ENCODE data around the gene RGS3.

The RGS3 gene

GRCh38 chr9:113559834-113560800 is 96.6 kb downstream of the RGS3 start:
- in situ Hi-C loops (cut with HindIII; ENCODE audit: low pct_ligation_motif_present, low sequenced_read_pairs), result no loop called here
- Histone ChIP-seq H3K4me3 (ENCODE audit: low read depth, low read length) (no peak overlapping the region), H3K36me3 (replicated peaks) (no peaks in the 10 kb centered on the region), H3K27me3 (replicated peaks) (no peaks in the 10 kb centered on the region), H3K27ac (no peak overlapping the region)
- no peak for DNase-seq
- TF ChIP-seq, protein P1, sequence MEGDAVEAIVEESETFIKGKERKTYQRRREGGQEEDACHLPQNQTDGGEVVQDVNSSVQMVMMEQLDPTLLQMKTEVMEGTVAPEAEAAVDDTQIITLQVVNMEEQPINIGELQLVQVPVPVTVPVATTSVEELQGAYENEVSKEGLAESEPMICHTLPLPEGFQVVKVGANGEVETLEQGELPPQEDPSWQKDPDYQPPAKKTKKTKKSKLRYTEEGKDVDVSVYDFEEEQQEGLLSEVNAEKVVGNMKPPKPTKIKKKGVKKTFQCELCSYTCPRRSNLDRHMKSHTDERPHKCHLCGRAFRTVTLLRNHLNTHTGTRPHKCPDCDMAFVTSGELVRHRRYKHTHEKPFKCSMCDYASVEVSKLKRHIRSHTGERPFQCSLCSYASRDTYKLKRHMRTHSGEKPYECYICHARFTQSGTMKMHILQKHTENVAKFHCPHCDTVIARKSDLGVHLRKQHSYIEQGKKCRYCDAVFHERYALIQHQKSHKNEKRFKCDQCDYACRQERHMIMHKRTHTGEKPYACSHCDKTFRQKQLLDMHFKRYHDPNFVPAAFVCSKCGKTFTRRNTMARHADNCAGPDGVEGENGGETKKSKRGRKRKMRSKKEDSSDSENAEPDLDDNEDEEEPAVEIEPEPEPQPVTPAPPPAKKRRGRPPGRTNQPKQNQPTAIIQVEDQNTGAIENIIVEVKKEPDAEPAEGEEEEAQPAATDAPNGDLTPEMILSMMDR (IDR thresholded peaks at IDR 0.05; ENCODE audit: low read depth, low read length, missing control alignments), result no peak

DNA sequence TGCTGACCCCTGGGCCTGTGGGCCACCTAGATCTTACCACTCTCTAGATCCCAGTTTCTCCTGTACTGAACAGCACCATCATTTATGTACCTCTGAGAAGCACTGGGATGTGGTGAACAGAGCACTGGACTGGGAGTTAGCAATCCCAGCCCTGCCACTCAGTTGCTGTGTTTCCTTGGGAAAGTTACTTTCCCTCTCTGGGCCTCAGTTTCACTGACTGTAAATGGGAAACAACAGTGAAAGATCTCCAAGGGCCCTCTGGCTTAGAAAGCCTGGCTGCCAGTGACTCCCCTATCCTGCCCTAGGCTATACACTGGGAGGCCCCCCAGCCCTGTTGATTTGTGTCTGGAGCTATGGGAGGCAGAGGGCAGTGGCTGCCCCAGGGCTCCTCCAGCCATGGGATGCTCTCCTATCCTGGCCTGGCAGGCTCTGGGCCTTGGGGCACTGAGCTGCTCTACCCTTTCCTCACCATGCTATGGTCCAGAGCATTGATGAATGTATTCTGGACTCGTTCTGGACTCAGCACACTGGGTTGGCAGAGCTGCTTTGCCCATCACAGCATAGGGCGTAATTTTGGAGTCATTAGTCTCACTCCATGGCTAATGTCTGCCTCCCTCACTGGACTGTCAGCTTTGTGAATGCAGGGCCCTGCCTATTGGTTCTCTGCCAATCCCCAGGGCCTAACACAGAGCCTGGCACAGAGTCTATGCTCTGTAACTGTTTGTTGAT is 99.3 kb downstream of the RGS3 start:
- H3K4me3 ChIP-seq (ENCODE audit: low read depth, low read length), result no peak overlapping the region
- in situ Hi-C loops (cut with HindIII; ENCODE audit: low pct_ligation_motif_present, low sequenced_read_pairs), result no loop called here
- H3K27me3 ChIP-seq (replicated peaks), result no peaks in the 10 kb centered on the region
- no peak overlapping the region for H3K27ac ChIP-seq
- no peaks in the 10 kb centered on the region for H3K36me3 ChIP-seq (replicated peaks)
- no peak for DNase-seq
- TF ChIP-seq, protein P1 (IDR thresholded peaks at IDR 0.05; ENCODE audit: low read depth, low read length, missing control alignments), result no peak

DNA sequence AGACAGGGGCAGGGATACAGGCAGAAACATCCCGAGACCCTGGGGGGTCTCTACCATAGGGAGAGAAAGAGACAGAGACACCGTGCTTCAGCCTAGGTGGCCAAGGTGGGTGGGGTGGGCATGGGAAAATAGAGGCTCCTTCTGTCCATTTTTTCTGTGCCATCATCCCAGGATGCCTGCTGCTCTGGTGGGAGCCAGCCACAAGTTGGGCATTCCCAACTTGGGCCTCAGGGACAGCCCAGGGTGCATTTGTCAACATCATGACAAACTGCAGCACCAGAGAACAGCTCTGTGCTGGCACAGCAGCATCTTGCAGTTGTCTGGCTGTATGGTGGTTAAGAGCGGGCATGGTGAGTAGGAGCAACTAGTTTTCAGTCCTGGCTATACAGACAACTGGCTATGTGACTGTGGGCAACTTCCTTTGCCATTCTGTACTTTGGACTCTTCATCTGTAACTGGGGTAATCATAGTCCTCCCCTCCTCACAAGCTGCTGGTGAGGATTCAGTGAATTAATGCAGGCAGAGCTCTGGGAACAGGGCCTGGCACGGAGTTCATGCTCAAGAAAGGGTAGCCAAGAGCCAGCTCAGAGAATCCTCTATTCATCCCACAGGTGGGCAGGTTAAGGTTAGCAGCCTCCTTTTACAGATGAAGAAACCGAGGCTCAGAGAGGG is 100.4 kb downstream of the RGS3 start:
- DNase-seq, result no peak
- Histone ChIP-seq H3K27ac (no peak overlapping the region), H3K4me3 (ENCODE audit: low read depth, low read length) (no peak overlapping the region), H3K27me3 (replicated peaks) (no peaks in the 10 kb centered on the region), H3K36me3 (replicated peaks) (no peaks in the 10 kb centered on the region)
- in situ Hi-C loops (cut with HindIII; ENCODE audit: low pct_ligation_motif_present, low sequenced_read_pairs), result no loop called here
- TF ChIP-seq, protein P1 (IDR thresholded peaks at IDR 0.05; ENCODE audit: low read depth, low read length, missing control alignments), result no peak

DNA sequence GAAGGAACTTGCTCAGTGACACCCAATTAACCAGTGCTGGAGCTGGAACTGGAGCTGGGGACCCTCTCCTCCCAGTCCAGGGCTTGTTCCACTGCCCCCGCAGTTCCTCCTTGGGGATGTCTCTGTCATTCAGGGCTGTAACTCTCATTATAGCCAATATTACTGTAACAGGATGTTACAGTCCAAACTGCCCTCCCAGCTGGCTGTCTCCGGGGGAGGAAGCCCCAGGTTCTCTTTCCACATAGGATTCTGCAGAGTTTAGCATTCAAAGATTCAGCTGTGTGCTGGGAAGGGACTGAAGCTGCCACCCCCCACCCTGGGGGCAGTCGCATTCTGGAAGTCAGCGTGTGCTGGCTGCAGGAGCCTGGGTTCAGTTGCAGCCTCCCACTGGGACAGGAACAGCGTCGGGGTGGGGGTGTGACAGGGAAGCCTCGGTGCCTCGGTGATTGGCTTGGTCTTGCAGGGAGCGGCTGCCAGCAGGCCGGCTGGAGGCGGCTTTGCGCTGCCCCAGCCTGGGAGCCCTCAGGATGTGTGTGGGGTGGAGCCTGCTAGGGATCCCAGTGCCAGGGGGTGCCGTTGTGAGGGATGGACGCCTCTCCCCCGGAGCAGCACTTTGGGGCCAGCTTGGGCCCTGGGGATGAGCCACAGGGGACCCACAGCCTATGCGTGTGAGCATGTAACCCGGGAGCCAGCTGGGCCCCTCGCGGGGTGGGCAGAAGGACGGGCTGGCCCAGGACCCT is 101.1 kb downstream of the RGS3 start:
- TF ChIP-seq, protein P1 (IDR thresholded peaks at IDR 0.05; ENCODE audit: low read depth, low read length, missing control alignments), result no peak
- in situ Hi-C loops (cut with HindIII; ENCODE audit: low pct_ligation_motif_present, low sequenced_read_pairs), result no loop called here
- Histone ChIP-seq H3K27ac (peak overlapping the region; percentile 40), H3K4me3 (ENCODE audit: low read depth, low read length) (peak overlapping the region; percentile 66), H3K36me3 (replicated peaks) (no peaks in the 10 kb centered on the region), H3K27me3 (replicated peaks) (no peaks in the 10 kb centered on the region)
- DNase-seq, result peak; percentile 41

- Histone ChIP-seq H3K27me3 (replicated peaks) (no peaks in the 10 kb centered on the region), H3K27ac (no peak overlapping the region), H3K4me3 (ENCODE audit: low read depth, low read length) (peak overlapping the region; percentile 66), H3K36me3 (replicated peaks) (no peaks in the 10 kb centered on the region)
- in situ Hi-C loops (cut with HindIII; ENCODE audit: low pct_ligation_motif_present, low sequenced_read_pairs), result no loop called here
- DNase-seq, result no peak
- TF ChIP-seq, protein P1 (IDR thresholded peaks at IDR 0.05; ENCODE audit: low read depth, low read length, missing control alignments), result no peak
These were observed 102.6 kb downstream of the RGS3 start for GRCh38 chr9:113566016-113566711.

Measured in brain microvascular endothelial cell (primary cell).